GM10266 (cell line): ENCODE results near the gene PLXNA2.

ENCODE experiments used
- DNase-seq: peaks from one replicate; pipeline ENCODE4 v3.0.0; 2012; ENCODE audit errors: extremely low spot score
- CTCF ChIP-seq: IDR thresholded peaks from 2 replicates; pipeline ENCODE4 v1.5.1; 2012; ENCODE audit warnings: mild to moderate bottlenecking, low read depth; ENCODE audit not compliant: control insufficient read depth, insufficient read depth; ENCODE audit errors: missing control alignments

The PLXNA2 gene

GRCh38 chr1:208227366-208227765 lies 16.8 kb downstream of the PLXNA2 start:
- no peak for TF ChIP-seq CTCF
- DNase-seq: no peak

- no peak for TF ChIP-seq CTCF
- no peak for DNase-seq
These were observed 17.9 kb downstream of the PLXNA2 start for GRCh38 chr1:208225954-208226937.

- DNase-seq: no peak
- TF ChIP-seq CTCF: no peak
These were observed 19.9 kb downstream of the PLXNA2 start for GRCh38 chr1:208224192-208224713.

- TF ChIP-seq CTCF: no peak
- no peak for DNase-seq
These were observed 21.0 kb downstream of the PLXNA2 start for GRCh38 chr1:208223136-208223535.

DNA sequence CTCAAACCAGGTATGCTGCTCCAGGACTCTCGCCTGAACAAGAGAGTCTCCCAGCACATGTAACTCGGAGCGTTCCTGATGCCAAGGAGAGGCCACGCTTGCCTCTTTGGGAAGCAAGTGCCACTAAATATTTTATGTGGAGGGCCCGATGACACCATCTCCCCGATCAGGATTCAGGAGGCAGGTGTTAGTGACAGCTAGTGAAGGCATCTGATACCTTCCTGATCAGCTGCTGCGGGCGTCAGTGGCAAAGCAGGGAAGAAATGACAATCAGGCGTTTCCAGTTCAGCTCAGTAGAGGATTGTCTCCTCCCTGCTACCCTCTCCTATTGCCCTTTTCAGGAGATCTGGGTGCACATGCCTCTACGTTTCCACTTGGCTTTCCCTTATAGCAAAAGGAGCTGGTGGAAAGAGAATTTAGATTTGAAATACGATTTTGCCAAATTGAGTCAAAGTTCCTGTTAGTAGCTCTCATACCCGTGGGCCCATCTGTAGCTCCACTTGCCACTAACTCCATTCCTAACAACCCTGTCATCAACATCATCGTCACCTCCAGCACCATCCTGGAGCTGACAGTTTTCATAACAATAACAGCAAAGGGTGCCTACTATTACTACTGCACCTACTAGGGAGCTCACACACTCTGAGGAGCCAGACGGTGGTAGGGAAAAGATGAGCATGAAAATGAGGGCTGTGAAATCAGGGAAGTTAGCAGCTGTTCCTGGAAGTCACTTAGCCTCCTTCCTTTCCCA lies 21.6 kb downstream of the PLXNA2 start:
- no peak for DNase-seq
- no peak for TF ChIP-seq CTCF

DNA sequence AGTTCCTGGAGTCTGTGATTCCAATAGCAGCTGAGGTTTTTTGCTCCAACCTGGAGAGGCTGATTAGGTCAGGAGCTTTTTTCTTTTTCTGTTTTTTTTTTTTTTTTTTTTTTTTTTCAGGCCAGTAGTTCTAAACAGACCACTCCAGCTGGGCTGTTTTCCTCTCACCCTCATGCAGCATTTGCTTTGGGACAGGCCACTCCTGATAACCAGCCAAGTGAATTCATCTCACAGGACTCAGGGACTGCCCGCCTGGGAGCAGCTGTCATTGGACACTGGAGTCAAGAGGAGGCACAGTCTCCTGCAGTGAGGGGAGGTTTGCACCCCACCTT lies 22.9 kb downstream of the PLXNA2 start:
- no peak for TF ChIP-seq CTCF
- DNase-seq: no peak
